ENCODE data around the gene DGAT2L6. TPM values are rescaled to one million over a fixed set of nuclear protein-coding genes. Genes with fewer than 3 reads are reported as not detected.

Gene DGAT2L6
- total RNA-seq, 1 experiment from 2014 or later, result not detected

DNA sequence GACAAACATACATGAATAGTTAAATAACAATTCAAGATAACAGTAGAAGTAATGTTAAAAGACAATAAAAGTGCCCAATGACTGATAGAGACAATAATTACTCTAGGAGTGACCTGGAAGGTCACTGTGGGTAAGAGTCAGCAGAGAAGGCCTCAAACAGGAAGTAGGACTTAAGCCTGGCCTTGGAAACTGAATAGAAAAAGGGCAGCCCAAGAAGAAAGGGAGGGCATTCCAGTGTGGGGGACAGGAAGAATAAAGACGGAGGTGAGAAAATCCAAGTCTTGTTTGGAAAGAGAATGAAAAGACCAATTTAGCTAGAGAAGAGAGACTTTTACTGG lies 76.7 kb downstream of the DGAT2L6 start:
- no peak overlapping the region for H2BK20ac ChIP-seq (ENCODE audit: low read depth, low read length, poor library complexity, severe bottlenecking)
- H3K9me3 Mint-ChIP-seq, result peaks cover 70 to 81% of the 10 kb centered on the region in 2 experiments
- H3K4me3 Mint-ChIP-seq, result no peak overlapping the region
- H4K91ac ChIP-seq (ENCODE audit: insufficient read length, low read depth, low read length), result no peak overlapping the region
- WGBS (ENCODE audit: extremely low coverage, insufficient read length, low lambda C conversion rate), result no CpG with 5 or more reads among the region's 1 CpG
- no peak overlapping the region for H2BK15ac ChIP-seq (ENCODE audit: low read depth, low read length)
- H3K23me2 ChIP-seq (ENCODE audit: insufficient read length, low read depth, low read length, poor library complexity, severe bottlenecking), result no peaks in the 10 kb centered on the region
- no peaks in the 10 kb centered on the region for H3K27me3 ChIP-seq (ENCODE audit: insufficient read depth, low read length)
- no peaks in the 10 kb centered on the region for H4K20me1 ChIP-seq (ENCODE audit: control insufficient read depth, insufficient read depth, insufficient read length)
- no peak overlapping the region for H2BK12ac ChIP-seq (ENCODE audit: insufficient read length, low read depth, low read length)
- H3K9me3 ChIP-seq (ENCODE audit: control insufficient read depth, low read depth, low read length), result peaks cover 47% of the 10 kb centered on the region
- no peaks in the 10 kb centered on the region for H3K27me3 Mint-ChIP-seq (ENCODE audit: low read depth)
- no peak overlapping the region for H3K14ac ChIP-seq (ENCODE audit: insufficient read depth, low read length)
- peaks cover 0 to 5% (median 1%) of the 10 kb centered on the region in 3 experiments; a peak in 3 of 7 replicates for H3K36me3 Mint-ChIP-seq (ENCODE audit: insufficient read depth in 1 of 3, low read depth in 3 of 3)
- H2AFZ ChIP-seq (ENCODE audit: low read length), result no peak overlapping the region
- H4K8ac ChIP-seq (replicated peaks; ENCODE audit: insufficient read length, low read depth, low read length), result no peak overlapping the region
- H3K79me2 ChIP-seq (ENCODE audit: insufficient read depth, low read length), result no peaks in the 10 kb centered on the region
- H3K79me1 ChIP-seq (ENCODE audit: insufficient read depth, low read depth, low read length, poor library complexity, severe bottlenecking), result no peaks in the 10 kb centered on the region
- TF ChIP-seq, protein P1, sequence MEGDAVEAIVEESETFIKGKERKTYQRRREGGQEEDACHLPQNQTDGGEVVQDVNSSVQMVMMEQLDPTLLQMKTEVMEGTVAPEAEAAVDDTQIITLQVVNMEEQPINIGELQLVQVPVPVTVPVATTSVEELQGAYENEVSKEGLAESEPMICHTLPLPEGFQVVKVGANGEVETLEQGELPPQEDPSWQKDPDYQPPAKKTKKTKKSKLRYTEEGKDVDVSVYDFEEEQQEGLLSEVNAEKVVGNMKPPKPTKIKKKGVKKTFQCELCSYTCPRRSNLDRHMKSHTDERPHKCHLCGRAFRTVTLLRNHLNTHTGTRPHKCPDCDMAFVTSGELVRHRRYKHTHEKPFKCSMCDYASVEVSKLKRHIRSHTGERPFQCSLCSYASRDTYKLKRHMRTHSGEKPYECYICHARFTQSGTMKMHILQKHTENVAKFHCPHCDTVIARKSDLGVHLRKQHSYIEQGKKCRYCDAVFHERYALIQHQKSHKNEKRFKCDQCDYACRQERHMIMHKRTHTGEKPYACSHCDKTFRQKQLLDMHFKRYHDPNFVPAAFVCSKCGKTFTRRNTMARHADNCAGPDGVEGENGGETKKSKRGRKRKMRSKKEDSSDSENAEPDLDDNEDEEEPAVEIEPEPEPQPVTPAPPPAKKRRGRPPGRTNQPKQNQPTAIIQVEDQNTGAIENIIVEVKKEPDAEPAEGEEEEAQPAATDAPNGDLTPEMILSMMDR (conservative IDR thresholded peaks at IDR 0.05), result no peak
- H3K18ac ChIP-seq (ENCODE audit: insufficient read length, low read depth, low read length), result no peak overlapping the region
- no peak overlapping the region for H3K56ac ChIP-seq (ENCODE audit: insufficient read length, low read depth, low read length)
- H3K9ac ChIP-seq (ENCODE audit: extremely low read depth, insufficient read length, low read length), result no peak overlapping the region
- H3K27ac Mint-ChIP-seq, result no peak overlapping the region
- H3K23ac ChIP-seq (ENCODE audit: insufficient read length, low read depth, low read length), result no peak overlapping the region
- no peak overlapping the region for H4K5ac ChIP-seq (ENCODE audit: insufficient read length, low read depth, low read length)
- H3T11ph ChIP-seq (ENCODE audit: low read length), result no peak overlapping the region
- H3K4me1 ChIP-seq (ENCODE audit: insufficient read depth, low read length), result no peaks in the 10 kb centered on the region
- H2BK120ac ChIP-seq (ENCODE audit: low read depth, low read length, poor library complexity, severe bottlenecking), result no peak overlapping the region
- H3K4me1 Mint-ChIP-seq, result peaks cover 10% of the 10 kb centered on the region in 2 experiments
- no peak overlapping the region for H2AK5ac ChIP-seq (ENCODE audit: insufficient read length, low read length)
- DNase-seq, result no peak
- H3K4me2 ChIP-seq (ENCODE audit: insufficient read depth, insufficient read length, low read length), result no peak overlapping the region
- H3K4ac ChIP-seq (ENCODE audit: low read depth, low read length), result no peak overlapping the region
- no peak overlapping the region for H2BK5ac ChIP-seq (ENCODE audit: insufficient read length, low read length)
- no peak overlapping the region for H3K27ac ChIP-seq (ENCODE audit: insufficient read length, low read depth, low read length)
